Liver (tissue), 9 donors: ENCODE data around the gene TUBGCP5. TPM values are rescaled to one million over a fixed set of nuclear protein-coding genes. Genes with fewer than 3 reads are reported as not detected.

ENCODE experiments used
- DNase-seq: peaks from one replicate; pipeline ENCODE4 v3.0.0-alpha.2; 2017; ENCODE audit warnings: low spot score
- H3K27ac ChIP-seq, 2 donors: one replicate each; pipeline ENCODE4 v1.7.0; 2013; ENCODE audit warnings: inconsistent platforms in 2 of 2, low read length in 2 of 2, control low read depth in 1 of 2, low read depth in 1 of 2, mild to moderate bottlenecking in 1 of 2
- H3K27me3 ChIP-seq, 4 donors: one replicate each; pipeline versions ENCODE4 v1.6.1 to v1.7.0; 2013; ENCODE audit warnings: low read length in 3 of 4, inconsistent platforms in 1 of 4, mild to moderate bottlenecking in 1 of 4, moderate library complexity in 1 of 4; ENCODE audit not compliant: control insufficient read depth in 4 of 4, insufficient read depth in 4 of 4
- H3K36me3 ChIP-seq, 4 donors: one replicate each; pipeline versions ENCODE4 v1.6.1 to v1.7.0; 2013; ENCODE audit warnings: low read length in 3 of 4, mild to moderate bottlenecking in 3 of 4, low read depth in 1 of 4, moderate library complexity in 1 of 4; ENCODE audit not compliant: control insufficient read depth in 4 of 4, insufficient read depth in 3 of 4
- H3K4me1 ChIP-seq, 4 donors: one replicate each; pipeline versions ENCODE4 v1.6.1 to v1.7.0; 2013; ENCODE audit warnings: low read length in 3 of 4, mild to moderate bottlenecking in 3 of 4, moderate library complexity in 1 of 4; ENCODE audit not compliant: control insufficient read depth in 4 of 4, insufficient read depth in 4 of 4
- H3K4me3 ChIP-seq, 3 donors: one replicate each; pipeline versions ENCODE4 v1.6.1 to v1.7.0; 2013; ENCODE audit warnings: low read length in 3 of 3, control low read depth in 1 of 3, low read depth in 1 of 3, mild to moderate bottlenecking in 1 of 3
- H3K9ac ChIP-seq, 2 donors: one replicate each; pipeline ENCODE4 v1.7.0; 2013; ENCODE audit warnings: low read length in 2 of 2, mild to moderate bottlenecking in 2 of 2, moderate library complexity in 2 of 2, control low read depth in 1 of 2, low read depth in 1 of 2
- H3K9me3 ChIP-seq, 4 donors: one replicate each; pipeline versions ENCODE4 v1.6.1 to v1.7.0; 2013; ENCODE audit warnings: low read length in 3 of 4; ENCODE audit not compliant: control insufficient read depth in 4 of 4
- ATF3 ChIP-seq: IDR thresholded peaks from 2 replicates; pipeline ENCODE4 v1.6.1; 2016; ENCODE audit warnings: antibody characterized with exemption
- CTCF ChIP-seq: fragments of 150-350 bp; IDR thresholded peaks from 2 replicates; pipeline ENCODE4 v1.5.1; 2017; ENCODE audit warnings: improper control_type of control experiment, low read depth, low read length; ENCODE audit not compliant: missing input control
- EGR1 ChIP-seq, 2 donors: IDR thresholded peaks; 2 replicates each; pipeline ENCODE4 v1.6.1; 2016 to 2018; ENCODE audit warnings: antibody characterized with exemption in 2 of 2, low read depth in 2 of 2
- FOXA1 ChIP-seq: IDR thresholded peaks from 2 replicates; pipeline ENCODE4 v1.6.1; 2016; ENCODE audit warnings: antibody characterized with exemption
- FOXA2 ChIP-seq: IDR thresholded peaks from 2 replicates; pipeline ENCODE4 v1.6.1; 2016; ENCODE audit warnings: antibody characterized with exemption
- GABPA ChIP-seq, 2 donors: IDR thresholded peaks in 1 of 2; conservative IDR thresholded peaks in 1 of 2; 2 replicates each; pipeline ENCODE4 v1.6.1; 2016; ENCODE audit warnings: antibody characterized with exemption in 2 of 2, mild to moderate bottlenecking in 1 of 2, moderate library complexity in 1 of 2
- HNF4A ChIP-seq, 2 donors: conservative IDR thresholded peaks; 2 replicates each; pipeline ENCODE4 v1.6.1; 2016; ENCODE audit warnings: antibody characterized with exemption in 2 of 2, mild to moderate bottlenecking in 2 of 2
- HNF4G ChIP-seq: IDR thresholded peaks from 2 replicates; pipeline ENCODE4 v1.6.1; 2016; ENCODE audit warnings: antibody characterized with exemption
- JUND ChIP-seq, 2 donors: IDR thresholded peaks; 2 replicates each; pipeline ENCODE4 v1.6.1; 2016; ENCODE audit warnings: antibody characterized with exemption in 2 of 2
- NR2F2 ChIP-seq: IDR thresholded peaks from 2 replicates; pipeline ENCODE4 v1.6.1; 2016; ENCODE audit warnings: antibody characterized with exemption
- RAD21 ChIP-seq, 2 donors: IDR thresholded peaks; 2 replicates each; pipeline ENCODE4 v1.6.1; 2016; ENCODE audit warnings: antibody characterized with exemption in 2 of 2, mild to moderate bottlenecking in 2 of 2
- REST ChIP-seq: IDR thresholded peaks from 2 replicates; pipeline ENCODE4 v1.6.1; 2016; ENCODE audit warnings: antibody characterized with exemption, mild to moderate bottlenecking
- RXRA ChIP-seq, 2 donors: IDR thresholded peaks; 2 replicates each; pipeline ENCODE4 v1.6.1; 2017 to 2018; ENCODE audit warnings: antibody characterized with exemption in 2 of 2, mild to moderate bottlenecking in 1 of 2
- SP1 ChIP-seq: IDR thresholded peaks from 2 replicates; pipeline ENCODE4 v1.6.1; 2018; ENCODE audit warnings: antibody characterized with exemption, mild to moderate bottlenecking
- TAF1 ChIP-seq: conservative IDR thresholded peaks from 2 replicates; pipeline ENCODE4 v1.6.1; 2016; ENCODE audit warnings: antibody characterized with exemption, mild to moderate bottlenecking
- YY1 ChIP-seq: IDR thresholded peaks from 2 replicates; pipeline ENCODE4 v1.6.1; 2016; ENCODE audit warnings: antibody characterized with exemption, mild to moderate bottlenecking
- WGBS: extraction: QIAGEN DNeasy Blood & Tissue Kit; methylation state at CpG from one replicate; pipeline ENCODE4 v1.1.7; 2013; 5-methylcytosine and 5-hydroxymethylcytosine counted together
- polyA plus RNA-seq, 2 donors: library from polyadenylated mRNA; stranded (reverse) in 1 of 2; unstranded in 1 of 2; fragments of 200-250 nt in 1 of 2; fragments of >200 nt in 1 of 2; fragmentation: Nextera tagmentation in 1 of 2; extraction: Ambion mirVana in 1 of 2; gene quantifications; one replicate each; pipeline versions ENCODE4 v1.2.1 to v1.2.3, GENCODE V29; 2013 to 2015
- total RNA-seq, 2 donors: library from RNA; depleted of rRNA; stranded (reverse); fragments of >200 nt; gene quantifications; one replicate each; pipeline ENCODE4 v1.2.3, GENCODE V29; 2014
- donor health status: healthy.
- donor health status: healthy.
- donor health status: healthy.
- donor health status: healthy.
- donor health status: healthy.

The TUBGCP5 gene
- total and polyA plus RNA-seq, 4 donors, result 5.5 to 17.3 (median 7.4) TPM

- TF ChIP-seq TAF1 (no peak), EGR1 (IDR thresholded peaks at IDR 0.05; ENCODE audit: low read depth in 2 of 2) (no peak), NR2F2 (no peak), SP1 (no peak), GABPA (IDR thresholded peaks at IDR 0.05 in 1 of 2, conservative IDR thresholded peaks at IDR 0.05 in 1 of 2) (no peak), FOXA1 (no peak), CTCF (no peak), RXRA (IDR thresholded peaks at IDR 0.05) (no peak), HNF4A (conservative IDR thresholded peaks at IDR 0.05) (no peak), YY1 (no peak), RAD21 (IDR thresholded peaks at IDR 0.05) (no peak), HNF4G (no peak)
- Histone ChIP-seq H3K36me3 (no peaks in the 10 kb centered on the region), H3K9ac (no peak overlapping the region), H3K9me3 (no peaks in the 10 kb centered on the region), H3K4me3 (no peak overlapping the region), H3K4me1 (no peaks in the 10 kb centered on the region), H3K27me3 (no peaks in the 10 kb centered on the region), H3K27ac (no peak overlapping the region)
- DNase-seq, result no peak
- 71% methylated on average over 24 of the region's 24 CpGs for WGBS
These were observed 34.7 kb upstream of the TUBGCP5 start for GRCh38 chr15:23073890-23074646.

- H3K27ac ChIP-seq, result no peak overlapping the region
- no peak overlapping the region for H3K4me3 ChIP-seq
- DNase-seq, result no peak
- no peaks in the 10 kb centered on the region for H3K36me3 ChIP-seq
- no peaks in the 10 kb centered on the region for H3K27me3 ChIP-seq
- TF ChIP-seq YY1 (no peak), ATF3 (no peak), RAD21 (IDR thresholded peaks at IDR 0.05) (no peak), FOXA2 (no peak), RXRA (IDR thresholded peaks at IDR 0.05) (no peak), REST (no peak), TAF1 (no peak), EGR1 (IDR thresholded peaks at IDR 0.05; ENCODE audit: low read depth in 2 of 2) (no peak), SP1 (no peak), NR2F2 (no peak), JUND (IDR thresholded peaks at IDR 0.05) (no peak)
- H3K4me1 ChIP-seq, result no peaks in the 10 kb centered on the region
- H3K9me3 ChIP-seq, result peaks cover 0 to 2% (median 0%) of the 10 kb centered on the region in 4 donors
- 81% methylated on average over 1 of the region's 1 CpG for WGBS
- H3K9ac ChIP-seq, result no peak overlapping the region
These were observed 33.3 kb upstream of the TUBGCP5 start for GRCh38 chr15:23072633-23073032.
